Endodermal cell (in vitro differentiated cells): ENCODE data around the gene ATOH8. TPM values are rescaled to one million over a fixed set of nuclear protein-coding genes. Genes with fewer than 3 reads are reported as not detected.

Experiments used
- DNase-seq: peaks from one replicate; pipeline ENCODE4 v3.0.0-alpha.2; 2017
- H3K27ac ChIP-seq: 2 replicates; pipeline ENCODE4 v1.5.1; 2013; ENCODE audit warnings: mild to moderate bottlenecking, low read depth, low read length, moderate library complexity
- H3K27me3 ChIP-seq: 2 replicates; pipeline ENCODE4 v1.6.1; 2013; ENCODE audit warnings: mild to moderate bottlenecking, low read length, moderate library complexity; ENCODE audit not compliant: insufficient read depth, control insufficient read depth, poor library complexity, severe bottlenecking
- H3K36me3 ChIP-seq: 2 replicates; pipeline ENCODE4 v1.7.0; 2013; ENCODE audit warnings: mild to moderate bottlenecking, low read length, moderate library complexity; ENCODE audit not compliant: control insufficient read depth, insufficient read depth
- H3K4me1 ChIP-seq: one replicate; pipeline ENCODE4 v1.7.0; 2013; ENCODE audit warnings: low read length; ENCODE audit not compliant: control insufficient read depth, insufficient read depth
- H3K4me3 ChIP-seq: 2 replicates; pipeline ENCODE4 v1.5.1; 2013; ENCODE audit warnings: mild to moderate bottlenecking, low read length, moderate library complexity
- H3K9ac ChIP-seq: 2 replicates; pipeline ENCODE4 v1.6.1; 2013; ENCODE audit warnings: mild to moderate bottlenecking, low read length, moderate library complexity; ENCODE audit not compliant: poor library complexity, severe bottlenecking; ENCODE audit errors: extremely low read depth
- H3K9me3 ChIP-seq: 2 replicates; pipeline ENCODE4 v1.6.1; 2013; ENCODE audit warnings: mild to moderate bottlenecking, low read length, moderate library complexity; ENCODE audit not compliant: control insufficient read depth
- H3K27ac Mint-ChIP-seq: 2 replicates; pipeline ENCODE4 v1.8.0; 2020; ENCODE audit warnings: mixed read lengths
- H3K27me3 Mint-ChIP-seq: 2 replicates; pipeline ENCODE4 v1.8.0; 2021; ENCODE audit warnings: mild to moderate bottlenecking, mixed read lengths; ENCODE audit not compliant: insufficient read depth
- H3K36me3 Mint-ChIP-seq: 2 replicates; pipeline ENCODE4 v1.8.0; 2020; ENCODE audit warnings: low read depth, mixed read lengths
- H3K4me1 Mint-ChIP-seq: 2 replicates; pipeline ENCODE4 v1.8.0; 2020; ENCODE audit warnings: mixed read lengths
- H3K4me3 Mint-ChIP-seq: 2 replicates; pipeline ENCODE4 v1.8.0; 2020; ENCODE audit warnings: mild to moderate bottlenecking, moderate library complexity, mixed read lengths
- H3K9me3 Mint-ChIP-seq: 2 replicates; pipeline ENCODE4 v1.8.0; 2020; ENCODE audit warnings: mild to moderate bottlenecking, mixed read lengths
- WGBS, 2 experiments: methylation state at CpG; one replicate each; pipeline versions ENCODE4 v1.1.5 to v1.1.7; 2013; ENCODE audit warnings: missing lambda C conversion rate in 2 of 2, mixed read lengths in 1 of 2; ENCODE audit not compliant: insufficient coverage in 1 of 2, insufficient read length in 1 of 2; 5-methylcytosine and 5-hydroxymethylcytosine counted together
- total RNA-seq, 2 donors: library from RNA; stranded (reverse); fragmentation: NEBNext Ultra II Directional in 1 of 2; extraction: Animal tissue kit (Norgen Biotek cat#: 25700) in 1 of 2; gene quantifications; 2 replicates in 1 of 2; 3 replicates in 1 of 2; pipeline ENCODE4 v1.2.1, GENCODE V29; 2021
- TF ChIP-seq, protein P1 (sequence below): fragments of 200-600 bp; sonication (generic); conservative IDR thresholded peaks from 2 replicates; pipeline ENCODE4 v1.5.0; 2021; ENCODE audit warnings: antibody characterized with exemption, mild to moderate bottlenecking

The ATOH8 gene
- total RNA-seq, 2 donors from 2014 or later, result 1.3 to 1.6 TPM

DNA sequence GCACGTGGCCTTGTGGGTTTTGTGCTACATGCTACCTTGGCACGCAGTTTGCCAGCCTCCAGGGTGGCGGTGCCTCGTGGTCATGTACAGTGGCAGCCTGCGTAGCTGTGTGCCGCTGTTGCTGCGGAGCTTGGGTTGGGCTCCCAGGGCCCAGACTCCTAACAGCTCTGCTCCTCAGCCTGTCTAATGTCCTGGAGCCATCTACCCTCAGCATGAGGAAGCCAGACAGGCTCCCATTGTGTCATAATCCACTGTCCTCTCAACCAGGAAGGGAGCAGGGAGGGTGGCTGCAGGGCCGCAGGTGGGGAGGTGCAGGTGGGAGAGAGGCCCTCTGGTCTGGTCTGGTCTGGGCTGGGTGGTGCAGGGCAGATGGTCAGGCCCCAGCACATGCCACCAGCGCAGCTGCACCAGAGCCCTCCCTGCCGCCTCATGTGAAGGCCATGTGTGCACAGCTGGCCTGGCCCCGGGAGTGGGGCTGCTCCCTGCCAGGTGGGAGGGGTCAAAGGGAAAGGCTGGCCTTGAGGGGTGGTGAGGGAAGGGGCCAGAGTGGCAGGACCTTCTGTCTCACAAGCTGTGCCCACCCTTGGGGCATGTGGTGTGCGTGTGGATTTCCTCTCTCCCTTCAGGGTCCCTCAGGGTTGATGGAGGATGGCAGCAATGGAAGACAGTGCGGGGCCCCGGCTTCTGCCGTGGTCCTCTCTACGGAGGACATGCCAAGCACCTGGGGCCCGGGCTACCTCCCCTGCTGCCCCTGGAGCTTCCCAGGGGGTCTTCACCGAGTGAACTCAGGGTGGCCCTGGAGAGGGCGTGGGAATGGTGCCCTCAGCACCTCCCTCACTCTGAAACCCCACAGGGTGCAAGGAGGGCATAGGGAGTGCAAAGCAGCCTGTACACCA is 4.8 kb downstream of the ATOH8 start:
- TF ChIP-seq, protein P1, sequence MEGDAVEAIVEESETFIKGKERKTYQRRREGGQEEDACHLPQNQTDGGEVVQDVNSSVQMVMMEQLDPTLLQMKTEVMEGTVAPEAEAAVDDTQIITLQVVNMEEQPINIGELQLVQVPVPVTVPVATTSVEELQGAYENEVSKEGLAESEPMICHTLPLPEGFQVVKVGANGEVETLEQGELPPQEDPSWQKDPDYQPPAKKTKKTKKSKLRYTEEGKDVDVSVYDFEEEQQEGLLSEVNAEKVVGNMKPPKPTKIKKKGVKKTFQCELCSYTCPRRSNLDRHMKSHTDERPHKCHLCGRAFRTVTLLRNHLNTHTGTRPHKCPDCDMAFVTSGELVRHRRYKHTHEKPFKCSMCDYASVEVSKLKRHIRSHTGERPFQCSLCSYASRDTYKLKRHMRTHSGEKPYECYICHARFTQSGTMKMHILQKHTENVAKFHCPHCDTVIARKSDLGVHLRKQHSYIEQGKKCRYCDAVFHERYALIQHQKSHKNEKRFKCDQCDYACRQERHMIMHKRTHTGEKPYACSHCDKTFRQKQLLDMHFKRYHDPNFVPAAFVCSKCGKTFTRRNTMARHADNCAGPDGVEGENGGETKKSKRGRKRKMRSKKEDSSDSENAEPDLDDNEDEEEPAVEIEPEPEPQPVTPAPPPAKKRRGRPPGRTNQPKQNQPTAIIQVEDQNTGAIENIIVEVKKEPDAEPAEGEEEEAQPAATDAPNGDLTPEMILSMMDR, result no peak
- no peaks in the 10 kb centered on the region for H3K9me3 ChIP-seq
- H3K36me3 ChIP-seq, result no peaks in the 10 kb centered on the region
- H3K9ac ChIP-seq, result no peak overlapping the region
- H3K4me3 ChIP-seq, result no peak overlapping the region
- no peak for DNase-seq
- H3K4me1 ChIP-seq, result peaks cover 19% of the 10 kb centered on the region
- H3K27ac Mint-ChIP-seq, result no peak overlapping the region
- H3K36me3 Mint-ChIP-seq, result no peaks in the 10 kb centered on the region
- H3K27me3 ChIP-seq, result peaks cover 38% of the 10 kb centered on the region
- no peak overlapping the region for H3K27ac ChIP-seq
- WGBS, 2 experiments, result 93% methylated on average over 10 to 19 of the region's 19 CpGs
- H3K27me3 Mint-ChIP-seq, result peaks cover 68% of the 10 kb centered on the region
- no peak overlapping the region for H3K4me3 Mint-ChIP-seq
- H3K9me3 Mint-ChIP-seq, result no peaks in the 10 kb centered on the region
- H3K4me1 Mint-ChIP-seq, result peaks cover 41% of the 10 kb centered on the region

DNA sequence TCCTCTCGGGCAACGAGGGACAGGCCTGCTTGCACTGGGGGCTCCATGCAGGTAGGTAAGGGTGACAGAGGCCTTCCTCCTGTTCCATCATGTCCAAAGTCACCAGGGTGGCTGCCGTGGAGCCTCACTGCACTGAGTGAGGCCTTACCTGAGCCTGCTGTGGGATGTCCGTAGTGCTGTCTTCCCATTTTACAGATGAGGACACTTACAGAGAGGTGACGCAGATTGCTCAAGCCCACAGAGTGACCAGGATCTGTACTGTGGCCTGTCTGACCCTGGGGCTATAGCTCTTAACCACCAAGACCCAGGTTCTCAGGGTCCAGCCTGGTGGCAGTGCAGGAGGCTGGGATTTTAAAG is 5.4 kb downstream of the ATOH8 start:
- no peak for DNase-seq
- Histone ChIP-seq H3K9ac (no peak overlapping the region), H3K4me3 (no peak overlapping the region), H3K27me3 (peaks cover 36% of the 10 kb centered on the region), H3K36me3 (no peaks in the 10 kb centered on the region), H3K27ac (no peak overlapping the region), H3K4me1 (peaks cover 24% of the 10 kb centered on the region), H3K9me3 (no peaks in the 10 kb centered on the region)
- Mint-ChIP-seq H3K4me3 (no peak overlapping the region), H3K27me3 (peaks cover 72% of the 10 kb centered on the region), H3K9me3 (no peaks in the 10 kb centered on the region), H3K4me1 (peaks cover 41% of the 10 kb centered on the region), H3K27ac (no peak overlapping the region), H3K36me3 (no peaks in the 10 kb centered on the region)
- TF ChIP-seq, protein P1, result no peak
- WGBS, 2 experiments, result 94 to 95% methylated on average over 3 to 5 of the region's 5 CpGs

DNA sequence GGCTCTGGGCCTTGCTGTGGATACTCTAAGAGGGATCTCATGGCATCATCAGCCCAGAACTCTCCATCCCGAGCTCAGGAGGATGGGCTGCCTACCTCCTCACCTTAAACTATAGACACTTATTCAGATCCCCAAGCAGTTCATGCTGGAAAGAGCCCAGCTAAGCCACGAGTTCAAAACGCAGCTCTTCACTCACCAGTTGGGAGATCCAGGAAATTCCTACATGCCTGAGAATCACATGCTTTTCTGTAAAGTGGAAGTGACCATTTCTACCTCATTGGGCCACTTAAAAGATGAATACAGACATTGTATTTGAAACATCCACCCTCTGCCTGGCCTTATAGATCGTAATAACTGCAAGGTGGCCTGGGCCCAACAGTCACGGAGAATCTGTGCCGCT is 6.6 kb downstream of the ATOH8 start:
- Histone ChIP-seq H3K27ac (no peak overlapping the region), H3K4me3 (no peak overlapping the region), H3K9me3 (no peaks in the 10 kb centered on the region), H3K27me3 (peaks cover 32% of the 10 kb centered on the region), H3K9ac (no peak overlapping the region), H3K36me3 (no peaks in the 10 kb centered on the region), H3K4me1 (peaks cover 26% of the 10 kb centered on the region)
- TF ChIP-seq, protein P1, result no peak
- H3K4me1 Mint-ChIP-seq, result peaks cover 47% of the 10 kb centered on the region
- no peaks in the 10 kb centered on the region for H3K36me3 Mint-ChIP-seq
- H3K27ac Mint-ChIP-seq, result no peak overlapping the region
- no peak overlapping the region for H3K4me3 Mint-ChIP-seq
- WGBS, 2 experiments, result 85 to 94% methylated on average over 5 to 6 of the region's 6 CpGs
- peaks cover 75% of the 10 kb centered on the region for H3K27me3 Mint-ChIP-seq
- DNase-seq, result no peak
- H3K9me3 Mint-ChIP-seq, result no peaks in the 10 kb centered on the region
